HG02610 (cell line): ENCODE measurements around the gene MS4A15.
"Not testable (repeated sequence)": the region's sequence is repeated elsewhere in the genome, so short reads cannot be mapped to it uniquely, and the experiment has no call there.

Experiments used
- ATAC-seq: cut with Tn5 transposase; IDR thresholded peaks from one replicate; pipeline ENCODE4 v1.9.1; 2021; ENCODE audit warnings: mild to moderate bottlenecking, moderate library complexity; ENCODE audit not compliant: unreplicated experiment

The MS4A15 gene, protein sequence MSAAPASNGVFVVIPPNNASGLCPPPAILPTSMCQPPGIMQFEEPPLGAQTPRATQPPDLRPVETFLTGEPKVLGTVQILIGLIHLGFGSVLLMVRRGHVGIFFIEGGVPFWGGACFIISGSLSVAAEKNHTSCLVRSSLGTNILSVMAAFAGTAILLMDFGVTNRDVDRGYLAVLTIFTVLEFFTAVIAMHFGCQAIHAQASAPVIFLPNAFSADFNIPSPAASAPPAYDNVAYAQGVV

DNA sequence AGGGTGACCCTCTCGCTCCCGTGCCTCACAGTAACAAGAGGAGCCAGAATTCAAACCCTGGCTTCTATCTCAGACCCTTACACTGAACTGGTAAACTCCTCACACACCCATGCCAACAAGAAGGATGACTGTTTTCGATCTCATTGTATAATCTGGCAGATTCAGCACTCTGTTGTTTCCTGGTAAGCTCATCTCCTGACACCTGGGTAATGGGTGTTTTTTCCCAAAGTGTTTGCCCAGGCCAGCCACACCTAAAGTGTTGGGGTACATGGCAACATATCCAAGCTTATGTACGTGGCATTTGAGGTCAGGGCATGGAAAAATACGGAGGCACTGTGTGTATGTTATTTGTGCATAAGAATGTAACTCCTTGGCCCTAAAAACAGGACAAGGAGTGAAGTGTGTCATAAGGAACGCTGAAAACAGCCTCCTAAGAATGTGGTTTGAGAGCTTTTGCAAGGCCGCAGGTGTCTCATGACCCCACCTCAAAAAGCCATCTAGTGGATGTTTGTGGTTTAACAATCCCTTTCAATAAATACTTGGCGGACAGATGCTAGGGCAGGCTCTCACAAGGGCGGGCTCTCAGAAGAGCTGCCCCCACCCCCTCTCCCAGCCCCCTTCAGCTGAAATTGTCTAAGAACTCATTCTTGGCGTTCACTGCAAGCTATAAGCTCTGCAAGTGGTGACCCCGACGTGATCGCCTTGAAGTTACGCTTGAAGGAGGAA is at the start of gene MS4A15:
TSS of gene MS4A15 (plus strand) at position 561 of the 726 bp plus-strand sequence. CDS start 6,867 bp downstream, outside the sequence.
- no peak for ATAC-seq

DNA sequence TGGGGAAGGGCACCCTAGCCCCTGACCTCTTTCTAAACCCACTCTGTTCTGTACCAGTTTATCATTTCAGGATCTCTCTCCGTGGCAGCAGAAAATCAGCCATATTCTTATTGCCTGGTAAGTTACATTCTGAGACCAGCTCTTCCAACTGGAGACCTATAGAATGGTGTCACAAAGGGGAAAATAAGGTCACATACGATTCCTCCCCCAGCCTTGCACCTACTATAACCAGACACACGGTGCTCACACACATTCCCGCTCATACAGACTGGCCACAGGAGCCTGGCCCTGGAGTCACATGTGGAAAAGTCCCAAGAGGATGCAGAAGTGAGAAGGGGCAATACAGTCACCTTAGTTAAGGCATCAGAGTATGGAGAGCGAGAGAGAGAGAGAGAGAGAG is 49.7 kb upstream of the MS4A15 start:
- ATAC-seq, result no peak

DNA sequence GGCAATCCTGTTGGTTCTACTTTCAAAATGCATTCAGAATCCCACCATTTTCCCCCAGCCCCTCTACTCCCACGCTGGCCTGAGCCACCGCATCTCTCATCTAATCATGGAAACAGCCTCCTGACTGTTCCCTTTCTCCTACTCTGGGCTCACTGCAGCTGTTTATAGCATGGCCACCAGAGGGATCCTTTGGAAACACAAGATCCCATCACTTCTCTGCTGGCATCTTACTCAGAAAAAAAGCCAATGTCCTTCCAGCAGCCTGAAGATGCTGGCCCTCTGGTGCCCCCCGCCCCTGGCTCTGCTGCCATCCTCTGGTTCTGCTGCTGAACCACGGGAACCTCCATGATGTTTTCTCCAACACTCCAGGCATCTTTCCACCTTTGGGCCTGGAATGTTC is 46.2 kb upstream of the MS4A15 start:
- ATAC-seq, result no peak

DNA sequence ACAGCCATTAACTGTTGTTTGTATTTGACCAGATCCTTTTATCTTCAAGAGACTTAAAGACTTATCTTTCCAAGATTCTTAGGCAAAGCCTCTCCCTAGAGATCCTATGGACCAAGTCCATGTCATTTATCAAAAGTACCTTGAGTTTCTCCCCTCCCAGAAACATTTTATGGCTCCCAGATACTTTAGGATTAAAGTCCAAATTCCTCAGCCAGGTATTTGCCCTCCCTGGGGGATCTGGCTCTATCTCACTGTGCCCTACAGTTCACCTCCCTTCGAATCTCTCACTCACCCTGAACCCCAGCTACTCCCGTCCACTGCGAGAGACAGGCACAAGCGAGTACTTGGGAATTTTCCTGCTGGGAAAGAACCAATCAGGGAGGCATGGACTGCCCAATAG is 45.4 kb upstream of the MS4A15 start:
- no peak for ATAC-seq

DNA sequence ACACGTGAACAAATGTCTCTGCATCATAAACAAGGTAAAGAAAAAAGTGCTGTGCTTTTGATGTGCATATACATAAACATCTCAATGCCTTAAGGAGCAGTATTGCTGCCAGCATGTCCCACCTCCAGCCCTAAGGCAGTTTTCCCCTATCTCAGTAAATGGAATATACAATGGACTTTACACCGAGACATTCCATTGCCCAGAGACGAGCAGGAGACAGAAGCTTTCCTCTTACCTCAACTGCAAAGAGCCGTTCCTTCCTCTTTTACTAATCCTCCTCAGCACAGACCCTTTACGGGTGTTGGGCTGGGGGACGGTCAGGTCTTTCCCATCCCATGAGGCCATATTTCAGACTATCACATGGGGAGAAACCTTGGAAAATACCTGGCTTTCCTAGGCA is 43.2 kb upstream of the MS4A15 start:
- ATAC-seq, result not testable (repeated sequence)

DNA sequence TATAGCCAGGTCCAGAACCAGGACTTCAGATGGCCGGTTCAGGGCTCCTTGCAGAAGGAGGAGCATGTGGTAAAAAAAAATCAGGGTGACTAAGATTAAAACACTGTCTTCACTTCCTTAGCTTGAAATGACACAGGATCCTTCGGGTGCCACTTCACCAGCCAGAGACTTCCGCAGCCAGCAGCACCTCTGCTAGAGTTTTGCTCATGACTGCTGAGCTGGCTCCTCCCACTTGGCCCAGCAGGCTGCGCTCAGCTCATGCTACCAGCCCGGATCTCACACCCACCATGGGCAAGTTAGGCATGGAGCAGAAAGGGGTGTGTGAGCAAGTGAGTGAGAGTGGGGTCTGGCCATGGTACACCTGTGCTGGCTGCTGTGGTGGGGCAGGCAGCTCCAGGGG is 38.7 kb upstream of the MS4A15 start:
- no peak for ATAC-seq

DNA sequence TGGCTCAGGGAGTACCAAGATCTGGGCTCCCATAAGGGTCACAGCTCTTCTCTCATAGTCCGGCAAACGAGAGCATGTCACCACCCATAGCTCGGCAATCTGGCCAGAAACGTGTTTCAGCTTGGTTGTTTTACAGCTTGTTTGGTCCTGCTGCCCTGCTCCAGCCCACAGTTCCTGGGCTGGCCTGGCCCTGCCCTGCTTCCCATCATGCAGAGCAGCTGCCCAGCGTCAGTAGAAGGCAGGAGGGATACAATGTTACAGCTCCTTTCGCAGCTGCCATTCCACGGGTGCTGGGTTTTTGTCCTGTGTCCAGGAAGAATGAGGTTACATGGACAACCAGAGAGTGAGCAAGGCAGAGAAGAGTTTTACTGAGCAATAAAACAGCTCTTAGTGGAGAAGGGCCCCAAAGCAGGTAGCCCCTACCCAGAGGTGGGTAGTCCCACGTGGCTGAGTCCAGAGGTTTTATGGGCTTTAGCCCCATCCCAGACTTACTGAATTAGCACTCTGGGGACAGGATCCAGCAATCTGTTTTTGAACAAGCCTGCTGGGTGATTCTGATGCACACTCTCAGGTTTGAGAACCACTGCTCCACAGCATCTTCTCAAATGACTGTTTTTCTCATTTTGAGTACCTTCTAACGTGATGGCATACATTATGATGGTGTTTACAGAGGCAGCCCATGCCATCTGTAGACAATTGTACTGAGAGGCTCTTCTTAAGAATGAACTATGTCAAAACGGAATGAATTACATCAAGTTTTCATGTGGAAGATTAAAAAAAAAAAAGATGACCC is 37.9 kb upstream of the MS4A15 start:
- ATAC-seq, result no peak

DNA sequence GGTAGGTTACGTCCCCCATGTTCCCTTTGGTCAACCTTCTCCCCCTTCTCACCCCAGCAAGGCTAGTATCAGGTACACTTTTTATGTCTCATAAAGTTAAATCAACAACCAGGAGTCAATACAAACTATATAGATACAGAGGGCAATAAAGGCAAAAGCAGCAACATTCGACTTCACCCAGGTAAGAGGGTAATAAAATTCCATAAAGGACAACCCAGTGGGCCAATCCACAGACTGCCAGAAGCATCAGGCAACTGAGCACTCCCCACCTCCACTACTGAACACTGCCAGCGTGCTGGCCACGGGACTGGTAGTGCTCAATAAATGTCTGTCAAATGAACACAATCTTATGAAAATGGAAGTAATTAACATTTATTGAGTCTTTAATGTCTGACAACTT is 37.3 kb upstream of the MS4A15 start:
- ATAC-seq, result no peak

DNA sequence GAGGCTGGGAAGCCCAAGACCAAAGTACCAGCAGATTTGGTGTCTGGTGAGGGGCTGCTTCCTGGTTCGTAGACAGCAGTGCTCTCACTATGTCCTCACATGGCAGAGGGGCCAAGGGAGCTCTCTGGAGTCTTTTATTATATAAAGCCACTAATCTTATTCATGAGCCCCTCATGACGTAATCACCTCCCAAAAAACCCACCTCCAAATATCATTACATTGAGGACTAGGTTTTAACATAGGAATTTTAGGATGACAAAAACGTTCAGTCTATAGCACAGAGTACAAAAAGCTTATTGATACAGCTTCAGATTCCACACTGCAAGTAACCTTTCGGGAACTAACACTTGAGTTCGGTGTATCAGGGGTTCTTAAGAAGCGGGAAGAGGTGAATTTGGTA is 36.2 kb upstream of the MS4A15 start:
- ATAC-seq, result no peak

DNA sequence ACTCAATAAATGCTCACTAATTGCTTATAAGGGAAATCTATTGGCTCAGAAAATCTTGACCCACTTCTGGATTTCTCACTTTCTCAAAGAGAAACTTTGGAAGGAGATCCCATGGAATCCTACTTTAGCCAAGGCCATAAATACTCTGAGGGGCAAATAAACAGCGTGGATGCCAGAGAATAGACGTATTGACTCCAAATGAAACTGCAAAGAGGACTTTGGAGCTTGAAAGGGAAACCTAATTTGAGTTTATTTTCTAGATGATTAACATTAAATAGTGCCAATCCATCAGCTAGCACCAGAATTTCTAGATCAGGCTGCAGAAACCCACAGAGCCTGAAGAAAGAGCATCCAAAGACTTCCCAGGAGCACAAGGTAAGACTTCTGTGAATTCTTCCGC is 32.2 kb upstream of the MS4A15 start, which contains the start of gene MS4A18:
TSS of gene MS4A18 (plus strand) at position 301 of the 400 bp plus-strand sequence.
- ATAC-seq, result no peak

DNA sequence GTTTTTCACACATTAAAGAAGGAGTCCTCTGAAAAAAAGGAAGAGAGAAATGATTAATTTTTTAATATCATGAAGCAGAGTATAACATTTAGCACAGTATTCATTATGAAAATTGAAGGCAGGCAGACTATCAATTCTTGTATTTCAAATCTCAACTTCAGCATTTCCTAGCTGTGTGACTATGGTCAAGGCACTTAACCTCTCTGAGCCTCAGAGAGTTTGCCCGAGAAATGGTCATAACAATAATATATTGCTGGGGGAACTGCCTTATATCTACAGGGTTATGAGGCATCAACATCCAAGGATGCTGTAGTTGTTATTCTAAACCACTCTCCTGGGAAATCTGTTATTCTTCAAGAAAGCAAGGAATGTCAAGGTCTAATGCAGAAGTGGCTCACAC is 31.1 kb upstream of the MS4A15 start:
- no peak for ATAC-seq

DNA sequence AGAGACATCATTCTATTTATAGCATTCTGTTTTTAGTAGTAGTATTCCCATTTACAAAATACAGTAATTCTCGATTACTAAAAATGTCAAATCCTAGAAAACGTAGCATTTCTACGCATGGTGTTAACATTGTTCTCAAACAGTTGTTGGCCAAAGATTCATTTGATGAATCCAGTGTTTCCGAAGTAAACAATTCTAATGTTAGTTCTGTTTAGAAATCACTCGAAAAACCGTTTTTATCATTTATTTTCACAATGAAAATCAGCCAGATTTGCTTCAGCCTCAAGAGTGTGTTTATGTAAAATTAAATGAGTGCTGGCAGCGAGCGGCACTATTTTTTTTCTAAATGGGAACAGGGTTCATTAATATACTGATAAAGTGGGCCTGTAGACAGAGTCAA is 25.1 kb upstream of the MS4A15 start:
- ATAC-seq, result no peak

DNA sequence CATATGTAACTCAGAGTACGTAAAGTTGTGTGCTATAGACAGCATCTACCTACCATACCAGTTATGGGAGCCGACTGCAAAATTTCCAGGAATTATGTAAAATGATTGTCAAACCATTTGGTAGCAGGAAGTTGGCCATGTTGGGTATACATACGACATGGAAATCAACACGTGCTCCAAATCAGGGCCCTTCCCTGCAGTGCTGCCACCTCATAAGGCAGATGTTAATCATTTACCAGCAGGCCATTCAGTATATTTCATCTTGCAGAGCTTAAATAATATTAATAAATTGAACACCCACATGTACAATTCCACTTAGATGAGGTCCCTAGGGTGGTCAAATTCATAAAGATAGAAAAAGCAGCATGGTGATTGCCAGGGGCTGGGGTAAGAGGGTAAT is 22.4 kb upstream of the MS4A15 start:
- no peak for ATAC-seq

DNA sequence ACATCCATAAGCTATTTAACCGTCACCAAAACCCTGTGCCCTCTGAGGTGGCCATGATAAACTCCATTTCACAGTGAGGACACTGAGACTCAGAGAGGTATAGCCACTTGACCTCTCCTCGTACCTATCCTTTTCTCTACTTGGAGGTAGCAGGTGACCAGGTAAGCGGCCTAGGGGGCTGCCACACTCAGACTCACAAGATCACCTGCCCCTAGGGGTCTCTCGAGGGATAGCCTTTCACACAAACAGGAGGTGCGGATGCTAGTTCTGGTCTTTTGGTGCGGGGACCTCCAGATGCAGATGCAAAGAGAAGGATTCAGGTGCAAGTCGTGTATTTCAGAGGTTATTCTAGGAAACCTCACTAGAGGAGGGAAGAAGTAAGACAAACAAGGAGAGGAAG is 17.6 kb upstream of the MS4A15 start:
- ATAC-seq, result no peak

DNA sequence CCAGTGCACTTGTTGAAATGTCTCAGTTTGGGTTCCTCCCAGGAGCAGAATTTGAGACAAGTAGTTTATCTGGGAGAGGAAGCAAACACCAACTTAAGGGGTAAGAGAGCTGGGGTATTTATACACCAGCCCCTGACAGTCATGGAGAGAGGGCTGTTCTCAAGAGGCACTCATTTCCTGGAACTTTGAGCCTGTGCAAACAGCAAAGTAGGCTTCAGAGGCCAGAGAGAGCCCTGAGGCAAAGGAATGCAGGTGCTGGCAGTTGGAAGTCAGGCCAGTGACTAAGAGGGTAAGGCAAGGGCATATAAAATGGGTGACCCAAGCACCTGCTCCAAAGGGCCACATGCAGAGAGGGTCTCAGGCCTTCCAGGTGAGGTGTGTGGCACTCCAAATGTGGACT is 16.1 kb upstream of the MS4A15 start:
- no peak for ATAC-seq

DNA sequence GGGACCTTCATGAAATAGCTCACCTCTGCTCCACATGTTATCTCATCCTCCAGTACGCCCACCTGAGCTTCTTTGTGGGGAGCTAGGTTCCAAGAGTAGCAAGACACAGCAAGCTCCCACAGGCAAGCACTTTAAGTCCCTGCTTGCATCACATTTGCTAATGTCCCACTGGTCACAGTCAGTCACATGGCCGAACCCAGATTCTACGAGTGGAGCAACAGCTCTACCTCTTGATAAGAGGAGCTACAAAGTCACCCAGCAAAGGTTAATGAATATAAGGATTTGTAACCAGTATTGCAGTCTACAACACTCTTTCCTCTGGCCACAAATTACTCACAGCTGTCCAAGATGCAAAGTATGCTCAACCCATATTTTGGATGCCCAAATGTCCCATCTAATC is 15.2 kb upstream of the MS4A15 start:
- no peak for ATAC-seq

DNA sequence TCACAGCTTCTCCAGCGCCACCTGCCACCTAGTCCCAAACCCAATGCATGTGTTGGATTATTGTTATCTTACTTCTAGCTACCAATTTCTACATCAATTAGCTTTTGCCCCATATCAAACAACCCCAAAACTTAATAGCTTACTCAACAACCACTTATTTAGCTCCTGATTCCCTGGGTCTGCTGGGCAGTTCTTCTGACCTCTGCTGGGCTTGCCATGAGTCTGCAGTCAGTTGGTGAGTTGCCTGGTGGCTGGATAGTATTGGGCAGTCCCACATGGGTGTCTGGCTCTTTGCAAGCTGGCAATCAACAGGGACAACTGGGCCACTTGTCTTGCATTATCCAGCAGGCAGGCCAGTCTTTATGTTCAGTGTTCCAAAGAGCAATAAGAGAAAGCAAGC is 13.6 kb upstream of the MS4A15 start:
- ATAC-seq, result no peak

DNA sequence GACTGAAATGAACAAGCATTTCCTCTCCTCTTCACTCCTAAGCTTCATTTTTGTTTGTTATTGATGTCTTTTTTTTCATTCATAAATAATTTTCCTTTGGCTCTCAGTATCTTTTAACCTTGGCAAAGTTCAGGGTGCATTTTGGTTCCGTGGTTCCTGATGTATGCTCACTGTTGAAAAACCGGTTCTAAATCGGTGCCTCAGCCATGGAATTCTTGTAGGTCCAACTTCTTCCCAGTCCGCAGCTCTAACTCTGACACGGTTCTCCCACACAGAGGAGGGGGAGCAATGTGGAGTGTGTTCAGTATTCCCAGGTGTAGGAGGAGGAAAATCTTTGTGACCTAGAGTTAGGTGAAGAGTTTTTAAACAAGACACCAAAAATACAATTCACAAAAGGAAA is 12.6 kb upstream of the MS4A15 start:
- no peak for ATAC-seq

DNA sequence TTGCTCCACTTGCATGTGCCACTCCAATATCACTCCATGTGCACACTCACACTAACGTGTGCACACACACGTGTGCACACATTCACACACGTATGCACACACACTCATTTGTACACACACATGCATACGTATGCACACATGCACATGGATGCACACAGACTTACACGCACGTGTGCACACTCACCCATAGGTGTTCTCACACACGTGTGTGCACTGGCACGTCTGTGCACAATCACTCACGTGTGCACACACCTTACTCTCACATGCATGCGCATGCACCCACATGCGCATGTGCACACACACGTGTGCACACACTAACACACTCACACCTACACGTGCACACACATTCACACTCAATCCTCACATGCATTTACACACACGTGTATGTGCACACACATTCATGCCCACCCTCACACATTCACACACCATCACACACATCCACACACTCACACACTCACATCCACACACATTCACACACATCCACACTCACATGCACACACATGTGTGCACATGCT is 9.3 kb upstream of the MS4A15 start:
- ATAC-seq, result no peak

DNA sequence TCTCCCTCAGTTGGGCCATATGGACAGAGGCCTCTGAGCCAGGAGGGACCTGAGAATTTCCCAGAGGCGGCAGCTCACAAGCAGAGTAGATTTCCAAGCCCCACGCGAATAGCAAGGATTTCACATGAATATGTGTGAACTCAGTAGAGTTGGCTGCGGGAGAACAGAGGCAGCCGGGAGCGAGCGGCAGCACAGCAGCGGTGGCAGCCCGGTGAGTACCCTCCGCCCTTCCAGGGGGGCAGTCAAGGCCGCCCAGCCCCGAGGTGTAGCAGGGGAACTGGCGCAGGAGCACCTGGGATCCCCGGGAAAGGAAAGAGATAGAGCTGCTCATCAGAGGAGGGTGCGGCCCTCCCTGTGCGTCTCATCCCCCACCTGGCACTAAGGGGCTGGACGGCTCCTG is 8.4 kb upstream of the MS4A15 start:
- ATAC-seq, result no peak

DNA sequence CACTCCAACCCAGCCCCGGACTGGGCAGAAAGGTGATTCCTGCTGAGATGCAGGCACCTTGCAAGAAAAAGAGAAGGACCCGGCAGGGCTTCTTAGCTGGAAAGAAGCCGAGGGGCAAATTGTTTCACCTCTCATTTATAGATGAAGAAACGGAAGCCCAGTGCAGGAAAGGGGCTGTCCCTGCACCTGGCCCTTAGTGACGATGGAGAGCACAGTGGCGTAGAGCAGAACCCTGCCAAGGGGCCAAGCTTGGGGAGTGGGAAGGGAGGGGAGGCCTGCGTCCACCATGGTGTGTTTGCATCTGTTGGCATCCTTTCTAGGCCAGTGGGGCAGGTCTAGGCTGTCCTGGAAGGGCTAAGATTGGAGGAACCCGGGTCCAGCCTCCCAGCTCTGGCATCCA is 7.8 kb upstream of the MS4A15 start:
- no peak for ATAC-seq

DNA sequence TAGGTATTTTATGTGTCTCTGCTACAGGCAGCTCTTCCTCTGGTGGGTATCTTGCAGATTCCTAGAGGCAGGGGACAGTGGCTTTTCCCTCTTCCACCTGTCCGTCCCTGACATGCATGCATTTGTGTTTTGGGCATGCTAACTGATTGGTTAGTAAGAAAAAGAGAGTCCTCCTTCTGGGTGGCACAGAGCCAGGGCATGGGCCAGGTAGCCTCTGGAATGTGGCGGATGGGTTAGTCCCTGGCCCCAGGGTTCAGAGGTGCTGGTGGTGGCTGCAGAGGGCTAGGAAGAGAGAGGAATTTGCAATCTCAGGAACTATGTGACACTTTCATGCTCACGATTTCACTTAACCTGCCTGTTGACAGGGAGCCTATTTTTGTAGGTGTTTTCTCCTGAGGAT is 5.8 kb upstream of the MS4A15 start:
- no peak for ATAC-seq
